GM12878 (cell line): Measurements from ENCODE around the gene ZBED4. TPM values are rescaled to one million over a fixed set of nuclear protein-coding genes. Genes with fewer than 3 reads are reported as not detected.

Experiments
- CBX3 ChIP-seq: fragments of 200-600 bp; sonication (generic); IDR thresholded peaks from 2 replicates; pipeline ENCODE4 v1.6.1; 2016; ENCODE audit warnings: low read depth, borderline replicate concordance
- CBX5 ChIP-seq: sonication (generic); IDR thresholded peaks from 2 replicates; pipeline ENCODE4 v1.6.1; 2016; ENCODE audit warnings: low read depth, moderate library complexity, mild to moderate bottlenecking, inconsistent platforms
- CHD2 ChIP-seq: IDR thresholded peaks from 2 replicates; pipeline ENCODE4 v1.6.1; 2011; ENCODE audit warnings: low read depth, low read length, improper control_type of control experiment, borderline replicate concordance
- EP300 ChIP-seq, 2 experiments: fragments of 150-350 bp in 1 of 2; IDR thresholded peaks; 2 replicates each; pipeline ENCODE4 v1.6.1; 2011 to 2012; ENCODE audit warnings: low read depth in 2 of 2, low read length in 2 of 2, borderline replicate concordance in 1 of 2, improper control_type of control experiment in 1 of 2, inconsistent platforms in 1 of 2; ENCODE audit not compliant: control insufficient read depth in 1 of 2
- KDM1A ChIP-seq: fragments of 200-600 bp; sonication (generic); IDR thresholded peaks from 2 replicates; pipeline ENCODE4 v1.6.1; 2016; ENCODE audit warnings: borderline replicate concordance
- MTA2 ChIP-seq: fragments of 450-650 bp; IDR thresholded peaks from 2 replicates; pipeline ENCODE4 v1.6.1; 2016; ENCODE audit warnings: low read depth, mild to moderate bottlenecking, moderate library complexity
- MYC ChIP-seq: IDR thresholded peaks from 2 replicates; pipeline ENCODE4 v1.6.1; 2011; ENCODE audit warnings: mild to moderate bottlenecking, low read length, moderate library complexity, inconsistent platforms; ENCODE audit not compliant: insufficient read depth, insufficient replicate concordance, insufficient read length, severe bottlenecking
- NBN ChIP-seq: fragments of 450-650 bp; IDR thresholded peaks from 2 replicates; pipeline ENCODE4 v1.6.1; 2016
- RBBP5 ChIP-seq: fragments of 200-600 bp; sonication (generic); conservative IDR thresholded peaks from 2 replicates; pipeline ENCODE4 v1.6.1; 2016
- SREBF2 ChIP-seq: IDR thresholded peaks from 2 replicates; pipeline ENCODE4 v1.6.1; 2012; ENCODE audit warnings: mild to moderate bottlenecking, low read length
- STAT3 ChIP-seq: IDR thresholded peaks from 2 replicates; pipeline ENCODE4 v1.6.1; 2011; ENCODE audit warnings: low read depth, low read length, improper control_type of control experiment
- ZNF207 ChIP-seq: fragments of 450-650 bp; IDR thresholded peaks from 2 replicates; pipeline ENCODE4 v1.6.1; 2014; ENCODE audit warnings: antibody characterized with exemption, mild to moderate bottlenecking, borderline replicate concordance
- polyA plus RNA-seq, 11 experiments: library from polyadenylated mRNA; depleted of rRNA in 4 of 11; unstranded in 6 of 11; stranded (reverse) in 5 of 11; fragments of >200 nt; fragmentation: Nextera tagmentation in 4 of 11; fragmentation: Illumina TruSeq in 1 of 11; extraction: Ambion mirVana in 4 of 11; extraction: Trizol in 1 of 11; gene quantifications; 1 replicate in 1 of 11; 2 replicates in 10 of 11; pipeline versions ENCODE4 v1.2.1 to v1.2.3, GENCODE V29; 2011 to 2016; ENCODE audit warnings: inconsistent platforms in 2 of 11, missing spikeins in 2 of 11, low read depth in 1 of 11
- total RNA-seq, 4 experiments: library from RNA; depleted of rRNA in 3 of 4; stranded (reverse); fragments of >200 nt in 3 of 4; fragmentation: Illumina TruSeq in 1 of 4; extraction: Trizol in 1 of 4; gene quantifications; 2 replicates each; pipeline versions ENCODE4 v1.2.1 to v1.2.3, GENCODE V29; 2013 to 2021
- TF ChIP-seq, protein P1 (sequence below): fragments of 450-650 bp; IDR thresholded peaks from 2 replicates; pipeline ENCODE4 v1.6.1; 2017; ENCODE audit warnings: antibody characterized with exemption, mild to moderate bottlenecking, moderate library complexity
- TF ChIP-seq, protein P2 (sequence below): IDR thresholded peaks from 2 replicates; pipeline ENCODE4 v1.6.1; 2012; ENCODE audit warnings: improper control_type of control experiment, low read depth, low read length; ENCODE audit not compliant: insufficient replicate concordance

Gene ZBED4
- total and polyA plus RNA-seq, 10 of the 15 experiments (the other 5 are each of a cell fraction or from before 2014, with no cell fraction given) = 2.3 to 21.6 (median 12.8) TPM

DNA sequence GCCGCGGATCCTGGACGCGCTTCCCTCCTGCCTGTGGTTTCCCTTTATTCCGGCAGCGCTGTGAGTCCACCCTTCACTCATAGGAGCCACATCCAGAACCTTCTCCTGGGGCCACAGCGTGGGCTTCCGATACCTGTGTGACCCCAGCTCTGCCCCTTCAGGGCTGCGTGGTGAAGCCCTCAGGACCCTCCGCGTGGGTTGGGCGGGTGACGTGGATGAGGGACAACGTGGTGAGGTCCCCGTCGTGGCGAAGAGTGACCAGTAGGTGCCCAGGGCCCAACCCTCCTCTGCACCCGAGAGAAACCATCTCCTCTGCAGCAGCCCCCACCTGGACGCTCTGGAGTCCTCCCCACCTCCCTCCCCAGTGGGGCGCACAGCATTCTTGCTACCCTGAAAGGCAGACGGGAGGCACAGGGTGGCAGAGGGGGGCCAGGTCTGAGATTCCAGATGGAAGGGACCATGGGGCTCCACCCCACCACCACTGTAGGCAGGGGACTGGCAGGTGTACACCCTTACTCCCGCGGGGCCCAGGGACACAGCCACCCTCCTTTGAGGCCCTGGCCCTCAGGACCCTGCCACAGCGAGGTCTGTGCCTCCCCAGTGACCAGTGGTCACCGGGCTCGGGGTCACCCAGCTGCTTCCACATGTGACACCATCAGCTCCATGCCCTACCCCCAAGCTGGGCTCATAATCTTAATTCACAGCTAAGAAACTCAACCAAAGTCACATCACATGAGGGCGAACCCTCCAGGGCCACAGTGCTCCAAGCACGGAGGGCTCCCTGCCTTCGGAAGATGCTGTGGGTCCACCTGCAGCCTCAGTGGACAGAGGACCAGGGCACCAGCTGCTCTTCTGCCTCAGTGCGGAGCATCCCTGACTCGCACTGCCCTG, 3.4 kb upstream of the ZBED4 start (continued):
- no peak for TF ChIP-seq ZNF207
- TF ChIP-seq CBX5 = no peak
- no peak for TF ChIP-seq EP300 (IDR thresholded peaks at IDR 0.05; ENCODE audit: borderline replicate concordance in 1 of 2, control insufficient read depth in 1 of 2, low read depth in 2 of 2, low read length in 2 of 2)
- TF ChIP-seq, protein P1, sequence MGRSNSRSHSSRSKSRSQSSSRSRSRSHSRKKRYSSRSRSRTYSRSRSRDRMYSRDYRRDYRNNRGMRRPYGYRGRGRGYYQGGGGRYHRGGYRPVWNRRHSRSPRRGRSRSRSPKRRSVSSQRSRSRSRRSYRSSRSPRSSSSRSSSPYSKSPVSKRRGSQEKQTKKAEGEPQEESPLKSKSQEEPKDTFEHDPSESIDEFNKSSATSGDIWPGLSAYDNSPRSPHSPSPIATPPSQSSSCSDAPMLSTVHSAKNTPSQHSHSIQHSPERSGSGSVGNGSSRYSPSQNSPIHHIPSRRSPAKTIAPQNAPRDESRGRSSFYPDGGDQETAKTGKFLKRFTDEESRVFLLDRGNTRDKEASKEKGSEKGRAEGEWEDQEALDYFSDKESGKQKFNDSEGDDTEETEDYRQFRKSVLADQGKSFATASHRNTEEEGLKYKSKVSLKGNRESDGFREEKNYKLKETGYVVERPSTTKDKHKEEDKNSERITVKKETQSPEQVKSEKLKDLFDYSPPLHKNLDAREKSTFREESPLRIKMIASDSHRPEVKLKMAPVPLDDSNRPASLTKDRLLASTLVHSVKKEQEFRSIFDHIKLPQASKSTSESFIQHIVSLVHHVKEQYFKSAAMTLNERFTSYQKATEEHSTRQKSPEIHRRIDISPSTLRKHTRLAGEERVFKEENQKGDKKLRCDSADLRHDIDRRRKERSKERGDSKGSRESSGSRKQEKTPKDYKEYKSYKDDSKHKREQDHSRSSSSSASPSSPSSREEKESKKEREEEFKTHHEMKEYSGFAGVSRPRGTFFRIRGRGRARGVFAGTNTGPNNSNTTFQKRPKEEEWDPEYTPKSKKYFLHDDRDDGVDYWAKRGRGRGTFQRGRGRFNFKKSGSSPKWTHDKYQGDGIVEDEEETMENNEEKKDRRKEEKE = no peak
- TF ChIP-seq MYC = no peak
- TF ChIP-seq RBBP5 = no peak
- no peak for TF ChIP-seq STAT3
- no peak for TF ChIP-seq CBX3
- no peak for TF ChIP-seq MTA2
- TF ChIP-seq, protein P2, sequence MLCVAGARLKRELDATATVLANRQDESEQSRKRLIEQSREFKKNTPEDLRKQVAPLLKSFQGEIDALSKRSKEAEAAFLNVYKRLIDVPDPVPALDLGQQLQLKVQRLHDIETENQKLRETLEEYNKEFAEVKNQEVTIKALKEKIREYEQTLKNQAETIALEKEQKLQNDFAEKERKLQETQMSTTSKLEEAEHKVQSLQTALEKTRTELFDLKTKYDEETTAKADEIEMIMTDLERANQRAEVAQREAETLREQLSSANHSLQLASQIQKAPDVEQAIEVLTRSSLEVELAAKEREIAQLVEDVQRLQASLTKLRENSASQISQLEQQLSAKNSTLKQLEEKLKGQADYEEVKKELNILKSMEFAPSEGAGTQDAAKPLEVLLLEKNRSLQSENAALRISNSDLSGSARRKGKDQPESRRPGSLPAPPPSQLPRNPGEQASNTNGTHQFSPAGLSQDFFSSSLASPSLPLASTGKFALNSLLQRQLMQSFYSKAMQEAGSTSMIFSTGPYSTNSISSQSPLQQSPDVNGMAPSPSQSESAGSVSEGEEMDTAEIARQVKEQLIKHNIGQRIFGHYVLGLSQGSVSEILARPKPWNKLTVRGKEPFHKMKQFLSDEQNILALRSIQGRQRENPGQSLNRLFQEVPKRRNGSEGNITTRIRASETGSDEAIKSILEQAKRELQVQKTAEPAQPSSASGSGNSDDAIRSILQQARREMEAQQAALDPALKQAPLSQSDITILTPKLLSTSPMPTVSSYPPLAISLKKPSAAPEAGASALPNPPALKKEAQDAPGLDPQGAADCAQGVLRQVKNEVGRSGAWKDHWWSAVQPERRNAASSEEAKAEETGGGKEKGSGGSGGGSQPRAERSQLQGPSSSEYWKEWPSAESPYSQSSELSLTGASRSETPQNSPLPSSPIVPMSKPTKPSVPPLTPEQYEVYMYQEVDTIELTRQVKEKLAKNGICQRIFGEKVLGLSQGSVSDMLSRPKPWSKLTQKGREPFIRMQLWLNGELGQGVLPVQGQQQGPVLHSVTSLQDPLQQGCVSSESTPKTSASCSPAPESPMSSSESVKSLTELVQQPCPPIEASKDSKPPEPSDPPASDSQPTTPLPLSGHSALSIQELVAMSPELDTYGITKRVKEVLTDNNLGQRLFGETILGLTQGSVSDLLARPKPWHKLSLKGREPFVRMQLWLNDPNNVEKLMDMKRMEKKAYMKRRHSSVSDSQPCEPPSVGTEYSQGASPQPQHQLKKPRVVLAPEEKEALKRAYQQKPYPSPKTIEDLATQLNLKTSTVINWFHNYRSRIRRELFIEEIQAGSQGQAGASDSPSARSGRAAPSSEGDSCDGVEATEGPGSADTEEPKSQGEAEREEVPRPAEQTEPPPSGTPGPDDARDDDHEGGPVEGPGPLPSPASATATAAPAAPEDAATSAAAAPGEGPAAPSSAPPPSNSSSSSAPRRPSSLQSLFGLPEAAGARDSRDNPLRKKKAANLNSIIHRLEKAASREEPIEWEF = no peak
- TF ChIP-seq KDM1A = no peak
- no peak for TF ChIP-seq SREBF2
- no peak for TF ChIP-seq NBN
- no peak for TF ChIP-seq CHD2
